KOPT-K1 (cell line): ENCODE measurements around the gene ANO8.

Experiments
- H3K27ac ChIP-seq: fragments of 200-600 bp; sonication (generic); 2 replicates; pipeline ENCODE4 v1.5.1; 2016; ENCODE audit warnings: antibody characterized with exemption, mild to moderate bottlenecking, low read depth, low read length; ENCODE audit not compliant: poor library complexity, severe bottlenecking
- H3K36me3 ChIP-seq: fragments of 200-600 bp; sonication (generic); 2 replicates; pipeline ENCODE4 v1.5.1; 2017; ENCODE audit warnings: antibody characterized with exemption, mild to moderate bottlenecking, low read length, moderate library complexity; ENCODE audit not compliant: insufficient read depth
- H3K9me3 ChIP-seq: fragments of 200-600 bp; sonication (generic); 2 replicates; pipeline ENCODE4 v1.5.1; 2017; ENCODE audit warnings: antibody characterized with exemption, low read length, mild to moderate bottlenecking; ENCODE audit not compliant: insufficient read depth, poor library complexity, severe bottlenecking

Gene ANO8

DNA sequence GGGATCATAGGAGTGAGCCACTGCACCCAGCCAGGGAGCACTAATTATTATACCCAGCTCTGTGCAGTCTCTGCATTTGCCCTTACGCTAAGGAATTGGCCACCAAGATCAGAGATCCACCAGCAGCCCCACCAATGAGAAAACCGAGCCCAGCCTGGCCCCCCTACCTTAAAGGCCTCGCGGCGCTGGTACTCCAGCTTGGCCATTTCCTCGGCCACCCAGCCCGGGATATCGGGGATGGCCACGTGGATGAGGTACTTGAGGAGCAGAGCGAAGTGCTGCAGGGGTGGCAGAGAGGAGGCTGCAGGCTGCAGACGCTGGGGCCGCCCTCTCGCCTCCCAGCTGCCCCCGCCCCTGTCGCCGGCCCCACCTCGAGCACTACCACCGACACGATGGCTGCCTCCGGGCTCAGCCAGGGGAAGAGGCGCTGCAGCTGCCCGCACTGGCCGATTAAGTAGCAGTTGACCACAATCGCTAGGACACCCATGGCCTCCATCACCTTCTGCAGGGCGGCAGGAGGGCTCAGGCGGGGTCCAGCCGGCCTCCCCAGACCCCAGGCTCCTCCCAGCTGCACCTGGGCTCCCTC is 7.5 kb downstream of the ANO8 start:
- Histone ChIP-seq H3K27ac (no peak overlapping the region), H3K9me3 (no peaks in the 10 kb centered on the region), H3K36me3 (peaks cover 8% of the 10 kb centered on the region)

GRCh38 chr19:17326595-17326966 is 8.1 kb downstream of the ANO8 start:
- H3K27ac ChIP-seq, result no peak overlapping the region
- H3K9me3 ChIP-seq, result no peaks in the 10 kb centered on the region
- peaks cover 14% of the 10 kb centered on the region for H3K36me3 ChIP-seq

GRCh38 chr19:17325881-17326594 is 8.6 kb downstream of the ANO8 start:
- H3K36me3 ChIP-seq, result peaks cover 19% of the 10 kb centered on the region
- H3K27ac ChIP-seq, result no peak overlapping the region
- H3K9me3 ChIP-seq, result no peaks in the 10 kb centered on the region

DNA sequence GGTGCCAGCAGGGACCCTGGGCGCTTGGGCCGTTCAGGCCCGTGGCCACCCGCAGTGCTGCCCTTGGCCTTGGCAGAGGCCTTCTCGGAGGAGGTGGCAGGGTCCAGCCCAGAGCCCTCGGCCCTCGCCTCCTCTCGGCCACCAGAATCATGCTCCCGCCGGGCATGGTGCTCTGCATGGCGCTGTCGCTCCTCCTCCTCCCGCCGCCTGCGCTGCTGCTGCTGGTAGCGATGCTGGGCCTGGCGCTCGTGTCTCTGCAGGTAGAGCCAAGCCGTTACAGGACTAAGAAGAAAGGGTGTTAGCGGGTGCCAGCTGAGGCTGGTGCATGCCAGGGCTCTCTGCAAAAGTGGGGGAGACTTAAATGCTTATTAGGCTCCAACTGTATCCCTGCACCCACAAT is 9.5 kb downstream of the ANO8 start:
- Histone ChIP-seq H3K27ac (no peak overlapping the region), H3K36me3 (peaks cover 28% of the 10 kb centered on the region), H3K9me3 (no peaks in the 10 kb centered on the region)

- Histone ChIP-seq H3K9me3 (no peaks in the 10 kb centered on the region), H3K36me3 (peaks cover 34% of the 10 kb centered on the region), H3K27ac (no peak overlapping the region)
Measured at GRCh38 chr19:17324357-17325114, 10.1 kb downstream of the ANO8 start.

DNA sequence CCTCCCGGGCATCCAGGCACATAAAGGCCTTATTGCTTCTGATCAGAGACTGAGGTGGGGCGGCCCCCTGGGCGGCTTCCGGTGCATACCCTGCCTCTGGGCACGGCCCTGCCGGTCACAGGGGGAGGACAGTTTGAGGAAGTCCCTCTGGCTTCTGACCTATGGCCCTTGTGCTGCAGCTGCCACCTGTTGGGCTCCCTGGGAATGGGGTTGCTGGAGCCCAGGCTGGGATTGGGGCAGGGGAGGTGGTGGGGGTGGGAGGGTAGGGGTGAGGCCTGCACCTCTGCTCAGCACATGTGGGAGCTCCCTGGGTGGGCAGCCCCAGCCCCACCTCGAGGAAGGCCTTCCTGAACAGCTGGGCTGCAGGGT is 10.7 kb downstream of the ANO8 start:
- H3K36me3 ChIP-seq, result peaks cover 40% of the 10 kb centered on the region
- H3K27ac ChIP-seq, result no peak overlapping the region
- H3K9me3 ChIP-seq, result no peaks in the 10 kb centered on the region

DNA sequence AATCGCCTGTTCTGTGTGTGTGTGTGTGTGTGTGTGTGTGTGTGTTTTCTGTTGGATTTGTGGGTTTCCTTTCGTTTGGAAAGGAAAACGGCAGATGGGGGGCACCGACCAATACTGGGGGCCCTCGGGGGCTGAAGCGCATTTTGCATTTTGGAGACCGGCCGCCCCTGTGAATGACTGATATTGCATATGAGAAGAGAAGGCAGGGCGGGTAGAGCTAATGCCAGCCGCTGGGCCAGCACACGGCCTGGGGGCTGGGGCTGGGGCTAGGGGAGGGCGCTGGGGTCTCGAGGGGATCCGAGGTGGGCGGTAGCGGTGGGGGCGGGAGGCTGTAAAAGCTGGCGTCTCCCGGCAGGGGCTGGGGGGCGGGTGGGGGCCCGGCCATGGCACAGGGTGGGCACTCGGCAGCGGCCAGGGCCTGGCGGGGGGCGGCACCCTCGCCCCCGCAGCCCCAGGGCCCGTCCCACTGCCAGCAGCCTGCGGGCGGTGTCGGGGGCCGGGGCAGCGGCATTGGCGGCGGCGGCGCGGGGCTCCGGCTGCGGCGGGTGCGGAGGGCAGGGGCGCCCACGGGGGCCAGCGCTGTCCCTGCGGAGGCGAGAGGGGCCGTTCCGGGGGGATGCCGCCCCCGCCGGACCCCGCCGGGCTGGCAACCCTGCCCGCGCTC is 11.2 kb downstream of the ANO8 start:
- Histone ChIP-seq H3K36me3 (peaks cover 45% of the 10 kb centered on the region), H3K9me3 (no peaks in the 10 kb centered on the region), H3K27ac (no peak overlapping the region)

DNA sequence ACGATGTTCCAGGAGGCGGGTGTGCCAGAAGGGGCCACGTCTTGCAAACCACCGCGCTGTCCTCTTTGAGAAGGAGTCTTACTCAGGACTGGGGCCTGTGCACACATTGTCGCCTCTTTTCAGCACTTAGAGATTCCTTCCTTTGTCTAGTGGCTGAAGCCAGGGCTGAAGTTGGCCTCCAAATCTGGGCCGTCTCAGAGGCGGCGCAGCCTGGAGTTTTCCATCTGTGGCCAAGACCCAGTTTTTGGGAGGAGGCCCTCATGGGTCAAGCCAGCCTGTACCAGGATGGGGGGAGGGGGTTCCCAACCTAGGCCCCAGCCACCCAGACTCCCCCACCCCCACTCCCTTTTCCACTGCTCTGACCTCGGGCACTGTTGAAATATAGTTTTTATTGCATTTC is 11.8 kb downstream of the ANO8 start:
- Histone ChIP-seq H3K36me3 (peaks cover 49% of the 10 kb centered on the region), H3K9me3 (no peaks in the 10 kb centered on the region), H3K27ac (no peak overlapping the region)

- Histone ChIP-seq H3K9me3 (no peaks in the 10 kb centered on the region), H3K36me3 (peaks cover 51% of the 10 kb centered on the region), H3K27ac (no peak overlapping the region)
Measured at GRCh38 chr19:17321655-17322489, 12.8 kb downstream of the ANO8 start.

GRCh38 chr19:17320435-17320834 is 14.2 kb downstream of the ANO8 start:
- H3K36me3 ChIP-seq, result peaks cover 60% of the 10 kb centered on the region

GRCh38 chr19:17319473-17320238 is 15.0 kb downstream of the ANO8 start:
- Histone ChIP-seq H3K36me3 (peaks cover 68% of the 10 kb centered on the region), H3K9me3 (no peaks in the 10 kb centered on the region), H3K27ac (no peak overlapping the region)

More at GRCh38 chr19:17320435-17320834, 14.2 kb downstream of the ANO8 start:
- Histone ChIP-seq H3K9me3 (no peaks in the 10 kb centered on the region), H3K27ac (no peak overlapping the region)

DNA sequence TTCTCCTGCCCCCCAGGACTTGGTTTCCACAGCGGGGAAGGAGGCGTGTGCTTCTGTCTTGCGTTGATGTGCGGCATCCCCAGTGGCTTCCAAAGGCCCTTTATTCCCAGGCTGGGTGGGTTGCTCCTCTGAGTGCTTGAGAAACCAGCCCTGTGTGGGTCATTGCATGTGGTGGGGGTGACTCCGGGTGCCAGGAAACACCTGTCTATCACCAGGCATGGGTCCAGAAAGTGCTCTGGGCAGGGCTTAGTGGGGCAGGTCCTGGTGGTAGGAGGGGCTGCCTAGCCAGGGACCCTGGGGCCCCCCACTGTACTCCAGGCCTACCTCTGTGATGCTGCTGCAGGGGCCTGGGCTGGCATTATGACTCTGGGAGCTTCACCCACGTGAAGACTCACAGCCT is 15.7 kb downstream of the ANO8 start:
- H3K9me3 ChIP-seq, result no peaks in the 10 kb centered on the region
- peaks cover 75% of the 10 kb centered on the region for H3K36me3 ChIP-seq
- no peak overlapping the region for H3K27ac ChIP-seq

DNA sequence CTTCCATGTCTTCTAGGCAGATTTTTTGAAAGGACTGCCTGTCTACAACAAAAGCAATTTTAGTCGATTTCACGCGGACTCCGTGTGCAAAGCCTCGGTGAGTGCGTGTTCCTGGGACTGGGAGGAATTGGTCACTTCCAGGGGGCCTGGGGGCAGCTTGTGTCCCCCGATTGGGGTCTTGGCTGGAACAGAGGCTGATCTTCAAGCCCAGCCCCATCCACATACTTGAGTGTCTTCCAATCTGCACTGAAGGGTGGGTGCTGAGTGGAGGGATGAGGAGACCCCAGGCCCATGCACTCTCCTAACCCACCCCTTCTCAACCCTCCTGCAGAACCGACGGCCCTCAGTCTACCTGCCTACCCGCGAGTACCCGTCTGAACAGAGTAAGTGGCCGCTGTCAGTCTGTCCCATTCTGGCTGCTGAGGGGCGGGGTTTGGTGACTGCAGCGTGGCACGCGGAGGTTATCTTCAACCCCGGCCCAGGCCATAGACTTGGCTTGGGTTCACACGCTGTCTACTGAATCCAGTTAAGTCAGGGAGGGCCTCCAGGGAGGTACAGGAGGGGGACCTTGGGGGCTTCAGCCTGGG is 20.6 kb downstream of the ANO8 start:
- no peak overlapping the region for H3K27ac ChIP-seq
- peaks cover 63% of the 10 kb centered on the region for H3K36me3 ChIP-seq
- H3K9me3 ChIP-seq, result no peaks in the 10 kb centered on the region
